Central memory CD8-positive, alpha-beta T cell (primary cell): ENCODE measurements around the gene HSPB6.

Source experiments
- ATAC-seq: fragments of 150-1000 bp; cut with Tn5 transposase; replicated peaks from 2 replicates; pipeline ENCODE4 v1.10.0; 2022; ENCODE audit warnings: mild to moderate bottlenecking, moderate FRiP score, moderate number of reproducible peaks; ENCODE audit not compliant: poor library complexity, severe bottlenecking; ENCODE audit errors: extremely low read depth
- DNase-seq, 2 donors: peaks; one replicate each; pipeline ENCODE4 v3.0.0; 2021; ENCODE audit warnings: low spot score in 2 of 2
- H3K27ac Mint-ChIP-seq: one replicate; pipeline ENCODE4 v1.8.0; 2022; ENCODE audit warnings: low read depth, mild to moderate bottlenecking, moderate library complexity, mixed read lengths
- H3K27me3 Mint-ChIP-seq: one replicate; pipeline ENCODE4 v1.8.0; 2022; ENCODE audit warnings: mixed read lengths
- H3K36me3 Mint-ChIP-seq: one replicate; pipeline ENCODE4 v1.8.0; 2022; ENCODE audit warnings: mild to moderate bottlenecking, moderate library complexity, mixed read lengths; ENCODE audit not compliant: insufficient read depth
- H3K4me1 Mint-ChIP-seq: one replicate; pipeline ENCODE4 v1.8.0; 2022; ENCODE audit warnings: mixed read lengths
- H3K4me3 Mint-ChIP-seq: one replicate; pipeline ENCODE4 v1.8.0; 2022; ENCODE audit warnings: mild to moderate bottlenecking, moderate library complexity, mixed read lengths
- H3K9me3 Mint-ChIP-seq: one replicate; pipeline ENCODE4 v1.8.0; 2022; ENCODE audit warnings: mixed read lengths

The HSPB6 gene

DNA sequence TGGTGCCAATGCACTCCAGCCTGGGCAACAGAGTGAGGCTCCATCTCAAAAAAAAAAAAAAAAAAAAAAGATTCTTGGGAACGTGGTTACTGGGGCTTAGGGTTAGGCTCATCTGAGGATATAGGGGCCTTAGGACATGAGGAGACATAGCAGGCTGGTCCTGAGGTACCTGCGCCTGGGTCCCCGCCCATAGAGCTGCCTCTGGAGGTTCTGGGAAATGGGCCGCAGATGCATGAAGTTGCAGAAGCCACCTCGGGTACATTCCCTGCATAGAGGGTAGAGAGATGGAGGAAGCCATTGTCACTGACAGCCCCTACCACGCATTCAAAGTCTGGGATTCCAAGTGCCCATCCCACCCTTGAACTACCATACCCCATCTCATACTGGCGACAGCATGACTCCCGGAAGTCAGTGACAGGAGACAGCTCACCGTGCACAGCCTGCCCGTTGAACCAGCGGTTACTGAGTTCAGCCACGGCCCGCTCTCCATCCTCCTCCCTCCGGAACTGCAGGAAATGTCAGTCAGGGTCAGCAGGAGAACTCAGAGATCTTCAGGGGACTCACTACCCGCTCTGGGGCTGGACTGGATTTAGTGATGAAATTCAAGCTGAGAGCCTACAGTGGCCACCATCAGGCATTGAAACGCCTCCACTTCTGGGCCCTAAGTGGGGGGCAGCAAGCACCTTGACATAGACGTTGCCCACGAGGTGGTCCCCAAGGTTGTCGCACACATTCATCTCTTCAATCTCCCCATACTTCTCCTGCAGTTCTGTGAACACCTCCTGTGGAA is 13.0 kb downstream of the HSPB6 start:
- peak overlapping the region; percentile 95 for H3K27ac Mint-ChIP-seq
- H3K4me3 Mint-ChIP-seq = peak overlapping the region; percentile 97
- DNase-seq (no peak), ATAC-seq (no peak)
- peaks cover 24% of the 10 kb centered on the region for H3K36me3 Mint-ChIP-seq
- H3K27me3 Mint-ChIP-seq = no peaks in the 10 kb centered on the region
- H3K9me3 Mint-ChIP-seq = no peaks in the 10 kb centered on the region
- H3K4me1 Mint-ChIP-seq = peaks cover 55% of the 10 kb centered on the region

DNA sequence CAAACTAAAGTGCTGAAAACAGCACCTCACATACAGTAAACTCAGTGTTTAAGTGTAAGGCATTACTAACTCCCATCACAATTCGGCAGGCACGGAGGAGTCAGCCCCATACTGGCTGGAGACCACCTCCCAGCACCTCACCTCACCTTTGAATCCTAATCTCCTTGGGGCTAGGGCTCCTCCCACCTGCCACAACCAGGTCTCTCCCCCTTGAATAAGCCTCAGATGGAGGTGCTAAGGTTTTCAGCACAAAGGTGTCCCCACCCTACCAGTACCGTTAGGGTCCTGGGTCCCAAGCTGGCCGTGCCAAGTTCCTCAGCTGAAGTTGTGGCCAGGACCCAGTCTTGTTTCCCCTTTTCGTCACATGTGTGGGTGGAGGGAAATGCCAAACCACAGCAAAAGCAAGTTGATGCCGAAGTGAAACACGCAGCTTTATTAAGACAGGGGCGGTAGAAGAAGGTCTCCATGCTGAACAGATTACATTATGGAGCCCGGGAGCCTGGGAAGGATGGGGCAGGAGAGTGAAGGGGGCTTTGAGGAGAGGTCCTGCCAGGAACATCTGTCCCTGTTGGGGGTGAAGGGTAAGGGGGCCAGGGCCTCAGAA is 14.6 kb downstream of the HSPB6 start, which contains the start of gene IGFLR1:
Gene IGFLR1, minus strand, starts transcription at position 332 of the 604 bp plus-strand sequence. CDS start 1,272 bp downstream, outside the sequence.
- Mint-ChIP-seq H3K4me3 (peak within 1 kb of the TSS; percentile 86), H3K4me1 (peaks cover 54% of the 10 kb centered on the region), H3K27me3 (no peaks in the 10 kb centered on the region), H3K27ac (peak within 1 kb of the TSS; percentile 97), H3K36me3 (peaks cover 25% of the 10 kb centered on the region), H3K9me3 (no peaks in the 10 kb centered on the region)
- ATAC-seq = no peak
- DNase-seq = peak in 1 of 2 donors; percentile 46

DNA sequence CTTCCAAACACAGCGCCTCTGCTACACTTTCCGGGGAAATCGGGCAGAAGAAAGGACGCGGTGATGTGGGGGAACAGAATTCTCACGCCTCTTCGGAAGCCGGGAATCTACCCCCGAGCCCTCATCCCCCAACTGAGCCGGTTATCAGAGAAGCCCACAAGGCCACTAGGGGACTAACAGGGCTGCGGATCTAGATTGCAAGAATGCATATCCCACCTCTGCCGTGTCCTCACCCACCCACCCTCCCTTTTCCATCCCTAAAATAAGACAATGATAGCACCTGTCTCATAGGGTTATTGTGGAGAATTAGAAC is 15.7 kb downstream of the HSPB6 start:
- no peaks in the 10 kb centered on the region for H3K9me3 Mint-ChIP-seq
- H3K27me3 Mint-ChIP-seq = no peaks in the 10 kb centered on the region
- peak overlapping the region; percentile 63 for H3K27ac Mint-ChIP-seq
- DNase-seq (no peak), ATAC-seq (no peak)
- peaks cover 49% of the 10 kb centered on the region for H3K4me1 Mint-ChIP-seq
- peaks cover 28% of the 10 kb centered on the region for H3K36me3 Mint-ChIP-seq
- H3K4me3 Mint-ChIP-seq = peak overlapping the region; percentile 86

DNA sequence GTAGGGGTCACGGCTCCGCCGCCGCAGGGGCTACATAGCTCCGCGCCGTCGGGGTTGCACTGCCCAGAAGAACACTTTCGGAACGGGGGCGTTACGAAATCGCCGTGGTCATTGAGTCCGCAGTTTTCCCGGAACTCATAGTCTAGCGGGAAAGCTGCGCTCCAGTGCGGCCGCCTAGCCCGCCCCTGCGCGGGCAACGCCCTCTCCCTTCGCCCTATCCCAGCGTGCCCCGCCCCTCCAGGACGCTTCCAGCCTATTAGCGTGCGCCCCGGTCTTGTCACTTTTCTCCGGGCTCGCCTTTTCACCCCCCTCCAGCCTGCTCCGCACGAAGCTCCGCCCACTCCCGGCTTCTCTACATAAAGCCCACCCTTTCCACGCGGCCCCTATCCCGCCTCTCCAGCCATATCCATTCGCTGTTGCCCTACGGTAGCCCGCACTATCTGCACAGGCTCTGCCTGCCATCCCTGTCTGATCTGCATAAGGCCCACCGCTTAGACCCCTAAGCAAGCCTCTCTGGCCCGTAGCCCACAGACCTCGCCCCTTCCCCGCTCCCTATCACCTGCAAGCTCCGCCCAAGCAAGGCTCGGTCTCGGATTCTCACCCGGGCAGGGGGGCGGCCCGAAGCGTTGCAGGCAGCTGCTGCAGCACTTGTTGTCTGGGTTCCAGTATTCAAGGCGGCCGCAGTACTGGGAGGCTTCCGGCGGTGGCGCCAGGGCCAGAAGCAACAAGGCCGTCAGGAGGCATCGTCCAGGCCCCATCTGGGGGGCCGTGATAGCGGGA is 16.2 kb downstream of the HSPB6 start:
- peak; percentile 62 for ATAC-seq
- Mint-ChIP-seq H3K27me3 (no peaks in the 10 kb centered on the region), H3K9me3 (no peaks in the 10 kb centered on the region), H3K4me1 (peaks cover 44% of the 10 kb centered on the region), H3K4me3 (peak overlapping the region; percentile 86), H3K27ac (peak overlapping the region; percentile 63), H3K36me3 (peaks cover 28% of the 10 kb centered on the region)
- DNase-seq = peak; percentile 88 to 92

DNA sequence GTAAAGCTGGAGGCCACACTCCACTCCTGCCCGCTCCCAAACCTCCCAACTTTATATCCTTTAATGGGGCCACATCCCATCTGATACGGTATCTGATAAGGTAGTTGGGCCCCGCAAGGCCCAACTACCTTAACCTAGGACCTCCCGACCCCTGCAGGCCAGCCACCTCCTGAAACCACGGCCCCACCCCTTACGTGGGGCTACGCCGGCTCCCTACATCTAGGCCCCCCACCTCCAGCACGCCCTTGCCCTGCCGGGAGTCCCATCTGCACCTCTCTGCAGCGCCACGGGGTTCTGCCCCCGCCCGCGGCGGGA is 16.8 kb downstream of the HSPB6 start:
- no peaks in the 10 kb centered on the region for H3K27me3 Mint-ChIP-seq
- no peaks in the 10 kb centered on the region for H3K9me3 Mint-ChIP-seq
- H3K4me1 Mint-ChIP-seq = peaks cover 41% of the 10 kb centered on the region
- H3K36me3 Mint-ChIP-seq = peaks cover 24% of the 10 kb centered on the region
- ATAC-seq (no peak), DNase-seq (no peak)
- no peak overlapping the region for H3K27ac Mint-ChIP-seq
- peak overlapping the region; percentile 86 for H3K4me3 Mint-ChIP-seq

DNA sequence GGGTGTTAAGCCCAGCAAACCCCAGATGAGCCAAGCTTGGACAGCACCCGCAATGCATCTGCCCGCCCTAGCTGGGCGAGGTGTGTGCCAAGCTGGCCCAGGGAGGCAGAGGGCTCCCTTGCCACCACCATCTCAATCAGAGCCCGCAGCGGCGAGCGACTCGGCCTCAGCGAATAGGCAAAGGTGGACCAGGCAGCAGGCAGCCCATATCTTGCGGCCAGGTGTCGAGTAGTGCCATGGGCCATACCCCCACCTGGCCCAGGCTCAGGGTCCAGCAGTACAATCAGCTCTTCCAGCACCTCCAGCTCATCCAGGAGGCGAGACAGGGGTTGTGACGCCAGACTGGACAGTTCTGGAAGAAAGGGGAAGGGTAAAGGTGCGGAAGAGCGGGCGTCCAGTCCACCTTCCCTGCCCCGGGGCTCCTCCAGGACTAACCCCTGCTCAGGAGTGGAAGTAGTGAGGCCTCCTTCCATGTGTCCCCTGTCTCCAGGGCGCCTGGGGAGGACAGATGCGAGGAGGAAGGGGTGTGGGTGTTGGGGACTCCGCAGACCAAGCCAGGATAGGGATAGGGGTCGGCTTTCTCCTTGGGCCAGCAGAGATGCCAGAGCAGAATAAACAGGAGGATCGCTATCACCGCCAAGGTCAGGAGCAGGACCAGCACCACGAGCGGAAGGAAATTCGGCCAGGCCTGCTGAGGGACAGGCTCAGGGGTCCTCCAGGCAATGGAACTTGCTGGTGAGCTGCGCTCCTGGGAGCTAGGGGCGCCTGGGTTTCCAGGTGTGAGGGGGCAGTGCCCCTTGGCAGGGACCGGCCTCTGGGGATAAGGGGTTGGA is 17.3 kb downstream of the HSPB6 start:
- DNase-seq = no peak
- Mint-ChIP-seq H3K36me3 (peaks cover 24% of the 10 kb centered on the region), H3K4me1 (peaks cover 45% of the 10 kb centered on the region), H3K4me3 (peak overlapping the region; percentile 86), H3K9me3 (no peaks in the 10 kb centered on the region), H3K27ac (peak overlapping the region; percentile 41), H3K27me3 (no peaks in the 10 kb centered on the region)
- no peak for ATAC-seq

DNA sequence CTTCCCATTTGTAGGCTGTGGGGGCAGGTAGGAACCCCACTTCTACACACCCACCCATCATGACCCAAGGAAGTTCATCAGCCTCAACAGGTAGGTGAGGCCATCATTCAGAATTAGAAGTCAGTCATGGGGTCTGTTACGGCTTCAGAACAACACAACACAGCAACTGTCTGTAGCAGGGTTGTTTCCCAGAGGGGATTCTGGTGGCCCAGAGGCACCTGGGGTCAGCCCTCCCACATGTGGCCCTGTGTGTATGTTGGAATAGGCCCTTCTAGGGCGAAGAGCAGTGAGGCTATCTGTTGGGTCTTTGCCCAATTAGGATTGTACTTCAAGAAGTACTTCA is 18.0 kb downstream of the HSPB6 start:
- DNase-seq (no peak), ATAC-seq (no peak)
- Mint-ChIP-seq H3K9me3 (no peaks in the 10 kb centered on the region), H3K27me3 (no peaks in the 10 kb centered on the region), H3K4me1 (peaks cover 46% of the 10 kb centered on the region), H3K36me3 (peaks cover 25% of the 10 kb centered on the region), H3K27ac (peak overlapping the region; percentile 41), H3K4me3 (peak overlapping the region; percentile 86)

DNA sequence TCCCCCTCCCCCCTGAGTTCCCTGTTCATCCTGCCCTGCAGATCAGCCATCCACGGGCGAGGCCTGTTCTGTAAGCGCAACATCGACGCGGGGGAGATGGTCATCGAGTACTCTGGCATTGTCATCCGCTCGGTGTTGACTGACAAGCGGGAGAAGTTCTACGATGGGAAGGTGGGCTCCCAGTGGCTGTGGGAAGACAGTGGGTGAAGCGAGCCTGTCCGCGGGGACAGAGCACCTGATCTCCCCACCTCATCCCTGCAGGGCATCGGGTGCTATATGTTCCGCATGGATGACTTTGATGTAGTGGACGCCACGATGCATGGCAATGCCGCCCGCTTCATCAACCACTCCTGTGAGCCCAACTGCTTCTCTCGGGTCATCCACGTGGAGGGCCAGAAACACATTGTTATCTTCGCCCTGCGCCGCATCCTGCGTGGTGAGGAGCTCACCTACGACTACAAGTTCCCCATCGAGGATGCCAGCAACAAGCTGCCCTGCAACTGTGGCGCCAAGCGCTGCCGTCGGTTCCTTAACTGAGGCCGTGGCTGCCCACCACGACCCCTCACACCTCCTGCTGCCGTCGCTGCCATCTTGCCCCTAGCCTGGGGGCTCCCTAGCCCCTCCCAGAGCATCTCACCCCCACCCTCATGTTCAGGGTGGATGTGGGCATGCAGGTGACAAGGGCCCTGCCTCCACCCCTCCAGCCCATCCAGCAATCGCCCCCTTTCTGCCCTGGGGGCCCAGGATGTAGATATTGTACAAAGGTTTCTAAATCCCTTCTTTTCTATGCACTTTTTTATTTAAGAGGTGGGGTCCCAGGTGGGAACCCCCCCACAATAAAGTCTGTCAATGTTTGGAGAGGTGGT is 18.6 kb downstream of the HSPB6 start:
- peaks cover 28% of the 10 kb centered on the region for H3K36me3 Mint-ChIP-seq
- H3K27ac Mint-ChIP-seq = peak overlapping the region; percentile 81
- H3K4me3 Mint-ChIP-seq = peak overlapping the region; percentile 86
- H3K27me3 Mint-ChIP-seq = no peaks in the 10 kb centered on the region
- no peak for DNase-seq
- H3K4me1 Mint-ChIP-seq = peaks cover 47% of the 10 kb centered on the region
- ATAC-seq = no peak
- no peaks in the 10 kb centered on the region for H3K9me3 Mint-ChIP-seq

DNA sequence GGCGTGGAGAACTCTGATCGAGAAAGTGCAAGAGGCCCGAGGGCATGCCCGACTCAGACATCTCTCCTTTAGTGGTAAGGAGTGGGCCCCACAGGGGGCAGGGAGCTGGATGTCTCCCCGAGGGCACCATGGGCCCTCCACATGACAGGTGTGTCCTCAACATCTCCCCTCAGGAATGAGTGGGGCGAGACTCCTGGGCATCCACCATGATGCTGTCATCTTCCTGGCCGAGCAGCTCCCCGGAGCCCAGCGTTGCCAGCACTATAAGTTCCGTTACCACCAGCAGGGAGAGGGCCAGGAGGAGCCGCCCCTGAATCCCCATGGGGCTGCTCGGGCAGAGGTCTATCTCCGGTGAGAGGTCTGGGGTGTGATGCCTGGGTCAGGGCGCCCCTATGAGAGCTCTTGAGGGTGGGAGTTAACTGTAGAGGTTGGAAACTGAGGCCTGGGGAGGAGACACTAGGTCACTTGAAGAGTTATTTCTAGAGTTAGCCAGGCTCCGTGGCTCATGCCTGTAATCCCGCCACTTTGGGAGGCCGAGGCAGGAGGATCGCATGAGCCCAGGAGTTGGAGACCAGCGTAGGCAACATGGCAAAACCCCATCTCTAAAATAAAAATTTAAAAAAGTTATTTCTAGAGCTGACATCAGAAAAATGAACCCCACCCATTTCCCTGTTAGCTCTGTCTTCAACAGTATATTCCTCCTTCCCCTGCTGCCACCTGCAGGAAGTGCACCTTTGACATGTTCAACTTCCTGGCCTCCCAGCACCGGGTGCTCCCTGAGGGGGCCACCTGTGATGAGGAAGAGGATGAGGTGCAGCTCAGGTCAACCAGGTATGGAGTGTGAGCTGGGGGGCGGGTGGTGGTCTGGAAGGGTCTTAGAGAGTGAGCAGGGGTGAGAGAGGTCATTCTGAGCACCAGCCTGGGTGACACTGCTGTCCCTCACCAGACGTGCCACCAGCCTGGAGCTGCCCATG is 19.6 kb downstream of the HSPB6 start:
- H3K9me3 Mint-ChIP-seq = no peaks in the 10 kb centered on the region
- H3K4me3 Mint-ChIP-seq = no peak overlapping the region
- no peak for ATAC-seq
- peaks cover 22% of the 10 kb centered on the region for H3K36me3 Mint-ChIP-seq
- no peaks in the 10 kb centered on the region for H3K27me3 Mint-ChIP-seq
- H3K27ac Mint-ChIP-seq = peak overlapping the region; percentile 81
- peaks cover 40% of the 10 kb centered on the region for H3K4me1 Mint-ChIP-seq
- no peak for DNase-seq

DNA sequence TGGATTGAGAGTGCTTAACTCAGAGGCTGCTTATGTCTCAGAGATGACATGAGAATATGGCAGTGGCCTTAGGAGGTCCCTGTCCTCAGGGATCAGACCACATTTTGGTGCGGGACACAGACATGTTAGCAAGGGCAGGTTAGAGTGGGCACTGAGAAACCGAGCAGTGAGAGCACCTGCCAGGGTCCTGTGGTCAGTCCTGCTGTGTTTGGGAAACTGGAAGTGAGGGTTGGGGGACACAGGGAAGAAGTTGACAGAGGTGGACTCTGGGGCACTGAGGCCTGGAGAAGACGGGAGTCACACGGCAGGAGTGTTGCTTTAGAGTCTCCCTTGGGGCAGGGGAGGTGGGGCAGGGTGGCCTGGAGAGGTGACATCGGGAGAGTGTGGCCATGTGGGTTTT is 21.9 kb downstream of the HSPB6 start:
- H3K36me3 Mint-ChIP-seq = peaks cover 31% of the 10 kb centered on the region
- H3K27me3 Mint-ChIP-seq = no peaks in the 10 kb centered on the region
- no peaks in the 10 kb centered on the region for H3K9me3 Mint-ChIP-seq
- H3K4me3 Mint-ChIP-seq = no peak overlapping the region
- DNase-seq (no peak), ATAC-seq (no peak)
- peak overlapping the region; percentile 27 for H3K27ac Mint-ChIP-seq
- H3K4me1 Mint-ChIP-seq = peaks cover 42% of the 10 kb centered on the region

DNA sequence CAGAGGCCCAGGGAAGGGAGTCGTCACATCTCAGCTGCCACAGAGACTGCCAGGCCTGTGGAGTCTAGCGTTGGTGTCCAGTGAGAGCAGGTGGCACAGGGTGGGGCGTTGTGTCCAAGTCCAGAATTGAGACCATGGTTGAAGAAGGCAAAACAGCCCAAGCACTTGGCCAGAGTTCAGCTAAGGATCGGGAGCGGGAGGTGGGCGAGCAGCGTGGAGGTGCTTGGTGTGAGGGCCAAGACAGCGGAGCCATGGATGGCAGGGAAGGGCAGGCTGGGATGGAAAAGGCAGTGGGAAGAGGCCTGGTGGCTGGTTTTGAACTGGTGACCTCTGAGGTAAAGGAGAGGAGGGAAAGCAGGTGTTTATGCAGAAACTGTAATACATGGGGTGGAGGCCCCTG is 22.6 kb downstream of the HSPB6 start:
- H3K27ac Mint-ChIP-seq = peak overlapping the region; percentile 27
- ATAC-seq = no peak
- no peaks in the 10 kb centered on the region for H3K27me3 Mint-ChIP-seq
- DNase-seq = no peak
- peaks cover 37% of the 10 kb centered on the region for H3K4me1 Mint-ChIP-seq
- H3K9me3 Mint-ChIP-seq = no peaks in the 10 kb centered on the region
- H3K36me3 Mint-ChIP-seq = peaks cover 34% of the 10 kb centered on the region
- no peak overlapping the region for H3K4me3 Mint-ChIP-seq
